Heart left ventricle (tissue), 13 donors: ENCODE data around the gene OOSP1.

Source experiments
- CTCF ChIP-seq, 12 donors: fragments of 200-600 bp; sonication (generic) in 4 of 12; IDR thresholded peaks; one replicate each; pipeline versions ENCODE4 v1.5.0 to v1.8.0; 2018 to 2022; ENCODE audit warnings: antibody characterized with exemption in 12 of 12, mild to moderate bottlenecking in 5 of 12
- POLR2A ChIP-seq, 2 donors: fragments of 450-650 bp; IDR thresholded peaks; one replicate each; pipeline ENCODE4 v1.6.1; 2017; ENCODE audit warnings: antibody characterized with exemption in 2 of 2, mild to moderate bottlenecking in 2 of 2, moderate library complexity in 2 of 2
- donor health status: ischemic (EF 13 %, LVEDD 7.1; RV severe dilation, severe dysfunction).
- donor health status: DM: no; HTN: yes; CAD: no.
- donor health status: DM: no; HTN: no; CAD: no.
- donor health status: ischemic (EF 25% LVEDD 6.9; RV normal size, moderate dysfunction).
- donor health status: ischemic (EF 25% LVEDD 5.7; RV mildly dilated, moderate dysfunction).
- donor health status: ischemic (EF 35%, LVEDD 5.7; RV mildly dilated, moderate dysfunction).
- donor health status: nonischemic (EF 11% LVEDD 7.7; RV severe dilation, severe dysfunction).
- donor health status: DM: yes; HTN: yes; CAD: no.
- donor health status: PGD.
- donor health status: ischemic (EF 29% LVEDD 5.4; RV normal size, mild dysfunction).
- donor health status: nonischemic (EF 23%, LVEDD 6.1; RV moderate dilation, normal function).

GRCh38 chr11:59900366-59901126, 37.7 kb upstream of the OOSP1 start:
- TF ChIP-seq CTCF (IDR thresholded peaks at IDR 0.05) (no peak), POLR2A (IDR thresholded peaks at IDR 0.05) (no peak)
